GM18861 (cell line): ENCODE measurements around the gene PSG5.
"Not testable (repeated sequence)": the region's sequence is repeated elsewhere in the genome, so short reads cannot be mapped to it uniquely, and the experiment has no call there.

Experiments used
- ATAC-seq: cut with Tn5 transposase; IDR thresholded peaks from one replicate; pipeline ENCODE4 v1.9.1; 2021; ENCODE audit not compliant: unreplicated experiment

The PSG5 gene

GRCh38 chr19:43188092-43188491 lies 1.8 kb upstream of the PSG5 start:
- ATAC-seq = not testable (repeated sequence)

GRCh38 chr19:43181869-43182771 lies 4.2 kb downstream of the PSG5 start:
- ATAC-seq = not testable (repeated sequence)

GRCh38 chr19:43179569-43180147 lies 6.7 kb downstream of the PSG5 start:
- not testable (repeated sequence) for ATAC-seq

GRCh38 chr19:43178577-43178976 lies 7.8 kb downstream of the PSG5 start:
- ATAC-seq = not testable (repeated sequence)

GRCh38 chr19:43165906-43166305 lies 20.4 kb downstream of the PSG5 start:
- not testable (repeated sequence) for ATAC-seq

GRCh38 chr19:43163135-43163534 lies 23.2 kb downstream of the PSG5 start:
- ATAC-seq = not testable (repeated sequence)

- ATAC-seq = not testable (repeated sequence)
Measured at GRCh38 chr19:43162261-43162660, 24.1 kb downstream of the PSG5 start.

GRCh38 chr19:43152214-43152613 lies 34.1 kb downstream of the PSG5 start:
- ATAC-seq = no peak

- ATAC-seq = not testable (repeated sequence)
Measured at GRCh38 chr19:43149788-43150187, 36.5 kb downstream of the PSG5 start.

GRCh38 chr19:43148233-43148632 lies 38.1 kb downstream of the PSG5 start:
- no peak for ATAC-seq

GRCh38 chr19:43141763-43142162 lies 44.6 kb downstream of the PSG5 start:
- not testable (repeated sequence) for ATAC-seq

- no peak for ATAC-seq
Measured at GRCh38 chr19:43132696-43133095, 53.6 kb downstream of the PSG5 start.

GRCh38 chr19:43131281-43131842 lies 55.0 kb downstream of the PSG5 start:
- ATAC-seq = not testable (repeated sequence)

GRCh38 chr19:43129197-43129596 lies 57.1 kb downstream of the PSG5 start:
- not testable (repeated sequence) for ATAC-seq

- not testable (repeated sequence) for ATAC-seq
Measured at GRCh38 chr19:43127336-43127735, 59.0 kb downstream of the PSG5 start.

- ATAC-seq = no peak
Measured at GRCh38 chr19:43126720-43127119, 59.6 kb downstream of the PSG5 start.

GRCh38 chr19:43124360-43124759 lies 62.0 kb downstream of the PSG5 start:
- no peak for ATAC-seq

GRCh38 chr19:43120433-43121026 lies 65.8 kb downstream of the PSG5 start:
- not testable (repeated sequence) for ATAC-seq

GRCh38 chr19:43119526-43119925 lies 66.8 kb downstream of the PSG5 start:
- not testable (repeated sequence) for ATAC-seq
